Measurements from ENCODE around the gene MORN4. TPM values are rescaled to one million over a fixed set of nuclear protein-coding genes. Genes with fewer than 3 reads are reported as not detected.
"Not testable (repeated sequence)": the region's sequence is repeated elsewhere in the genome, so short reads cannot be mapped to it uniquely, and the experiment has no call there.

MORN4 gene
- total RNA-seq, 4 donors from 2014 or later = 0.35 to 1.4 (median 0.54) TPM; not detected in 1

DNA sequence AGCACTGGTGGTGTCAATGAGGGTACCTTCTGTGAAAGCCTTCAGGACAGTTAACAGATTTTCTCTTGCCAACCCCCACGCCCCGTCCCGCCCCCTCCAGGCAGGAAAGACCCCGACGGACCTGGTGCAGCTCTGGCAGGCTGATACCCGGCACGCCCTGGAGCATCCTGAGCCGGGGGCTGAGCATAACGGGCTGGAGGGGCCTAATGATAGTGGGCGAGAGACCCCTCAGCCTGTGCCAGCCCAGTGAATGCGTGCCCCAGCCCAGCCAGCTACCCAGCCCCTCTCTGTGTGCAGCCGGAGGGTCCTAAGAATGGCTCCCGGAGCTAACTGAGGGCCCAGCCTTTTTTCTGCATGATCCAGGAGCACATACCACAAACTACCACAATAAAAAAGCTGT, 49.8 kb downstream of the MORN4 start:
- Histone ChIP-seq H3K4me3 (no peak overlapping the region), H3K27ac (no peak overlapping the region), H3K36me3 (no peaks in the 10 kb centered on the region), H3K27me3 (no peaks in the 10 kb centered on the region), H3K9me3 (no peaks in the 10 kb centered on the region), H3K4me1 (no peaks in the 10 kb centered on the region)
- TF ChIP-seq CTCF (IDR thresholded peaks at IDR 0.05) (no peak), POLR2A (IDR thresholded peaks at IDR 0.05) (no peak)
- DNase-seq = no peak

DNA sequence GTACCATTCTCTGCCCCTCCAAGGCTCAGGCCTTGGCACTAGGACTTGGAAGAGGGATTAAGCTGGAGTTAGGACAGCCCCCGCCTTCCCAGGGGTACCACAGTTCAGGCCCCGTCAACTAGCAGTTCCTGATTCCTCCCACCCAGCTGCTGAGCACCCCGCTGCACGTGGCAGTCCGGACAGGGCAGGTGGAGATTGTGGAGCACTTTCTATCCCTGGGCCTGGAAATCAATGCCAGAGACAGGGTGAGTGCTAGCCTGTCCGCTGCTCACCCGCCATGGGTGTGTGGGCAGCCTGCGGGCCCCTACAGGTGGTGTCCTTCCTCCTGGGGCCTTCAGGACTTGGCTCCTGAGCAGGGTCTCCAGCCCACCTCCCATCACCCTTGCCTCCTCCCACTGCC, 51.1 kb downstream of the MORN4 start:
- H3K4me3 ChIP-seq = no peak overlapping the region
- no peak for DNase-seq
- no peak overlapping the region for H3K27ac ChIP-seq
- no peaks in the 10 kb centered on the region for H3K36me3 ChIP-seq
- H3K27me3 ChIP-seq = no peaks in the 10 kb centered on the region
- no peaks in the 10 kb centered on the region for H3K9me3 ChIP-seq
- no peaks in the 10 kb centered on the region for H3K4me1 ChIP-seq
- TF ChIP-seq CTCF (IDR thresholded peaks at IDR 0.05) (no peak), POLR2A (IDR thresholded peaks at IDR 0.05) (no peak)

DNA sequence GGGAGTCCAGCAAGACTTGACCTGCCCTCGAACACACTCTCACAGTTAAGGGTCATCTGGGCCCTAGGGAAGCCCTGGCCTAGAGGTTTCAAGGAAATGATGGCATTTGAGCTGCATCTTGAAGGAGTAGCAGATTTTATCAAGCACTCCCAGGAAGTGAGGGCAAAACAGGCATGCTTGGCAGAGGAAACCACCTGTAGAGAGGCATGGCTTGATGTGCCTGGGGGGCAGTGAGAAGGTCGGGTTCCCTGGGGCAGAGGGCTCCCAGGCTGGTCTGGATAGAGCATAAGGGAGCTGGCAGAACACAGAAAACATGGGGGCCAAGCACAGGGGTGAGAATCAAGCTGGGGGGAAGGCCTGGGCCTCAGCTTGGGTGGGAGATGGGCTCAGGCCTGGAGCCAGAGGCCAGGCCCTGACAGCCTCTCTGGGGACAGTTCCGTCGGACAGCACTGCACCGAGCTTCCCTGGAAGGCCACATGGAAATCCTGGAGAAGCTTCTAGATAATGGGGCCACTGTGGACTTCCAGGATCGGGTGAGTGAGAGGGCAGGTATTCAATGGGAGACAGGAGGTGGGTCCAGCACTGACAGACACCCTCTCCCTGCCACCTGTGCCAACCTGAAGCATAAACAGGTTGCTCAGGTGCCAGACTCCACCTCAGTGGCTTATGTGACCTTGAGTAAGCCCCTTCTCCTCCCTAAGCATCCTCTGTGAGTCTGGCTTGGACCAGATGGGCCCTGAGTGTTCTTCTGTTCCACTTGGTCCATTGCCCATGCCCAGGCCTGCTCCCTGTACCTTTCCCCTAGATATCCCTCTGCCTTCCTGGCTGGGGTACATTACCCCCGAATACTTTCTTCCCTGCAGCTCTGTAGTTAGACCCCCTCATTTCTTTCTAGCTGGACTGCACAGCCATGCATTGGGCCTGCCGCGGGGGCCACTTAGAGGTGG, 52.6 kb downstream of the MORN4 start:
- TF ChIP-seq CTCF (IDR thresholded peaks at IDR 0.05) = no peak
- TF ChIP-seq POLR2A (IDR thresholded peaks at IDR 0.05) = no peak
- no peaks in the 10 kb centered on the region for H3K4me1 ChIP-seq
- no peak for DNase-seq
- no peaks in the 10 kb centered on the region for H3K36me3 ChIP-seq
- no peaks in the 10 kb centered on the region for H3K9me3 ChIP-seq
- no peak overlapping the region for H3K4me3 ChIP-seq
- H3K27me3 ChIP-seq = no peaks in the 10 kb centered on the region
- no peak overlapping the region for H3K27ac ChIP-seq

GRCh38 chr10:97578171-97578844, 55.0 kb downstream of the MORN4 start:
- no peaks in the 10 kb centered on the region for H3K27me3 ChIP-seq
- no peak for TF ChIP-seq CTCF (IDR thresholded peaks at IDR 0.05)
- TF ChIP-seq POLR2A (IDR thresholded peaks at IDR 0.05) = no peak
- H3K4me1 ChIP-seq = no peaks in the 10 kb centered on the region
- no peaks in the 10 kb centered on the region for H3K9me3 ChIP-seq
- DNase-seq = no peak
- no peak overlapping the region for H3K4me3 ChIP-seq
- no peaks in the 10 kb centered on the region for H3K36me3 ChIP-seq
- no peak overlapping the region for H3K27ac ChIP-seq

GRCh38 chr10:97577701-97578100, 55.6 kb downstream of the MORN4 start:
- TF ChIP-seq CTCF (IDR thresholded peaks at IDR 0.05) (no peak), POLR2A (IDR thresholded peaks at IDR 0.05) (no peak)
- no peak for DNase-seq
- H3K36me3 ChIP-seq = no peaks in the 10 kb centered on the region
- no peak overlapping the region for H3K27ac ChIP-seq
- H3K9me3 ChIP-seq = no peaks in the 10 kb centered on the region
- H3K27me3 ChIP-seq = no peaks in the 10 kb centered on the region
- no peaks in the 10 kb centered on the region for H3K4me1 ChIP-seq
- H3K4me3 ChIP-seq = no peak overlapping the region

GRCh38 chr10:97576487-97576886, 56.8 kb downstream of the MORN4 start:
- not testable (repeated sequence) for H3K9me3 ChIP-seq, H3K4me1 ChIP-seq, H3K4me3 ChIP-seq, H3K27me3 ChIP-seq, H3K27ac ChIP-seq, H3K36me3 ChIP-seq, DNase-seq

All from Peyer's patch (tissue), 4 donors.